ENCODE results near the gene ATP12A. TPM values are rescaled to one million over a fixed set of nuclear protein-coding genes. Genes with fewer than 3 reads are reported as not detected.
A peak's percentile ranks its signal among the peaks of the same experiment; 100 is the strongest.

Gene ATP12A
- total RNA-seq, 1 donor = not detected

DNA sequence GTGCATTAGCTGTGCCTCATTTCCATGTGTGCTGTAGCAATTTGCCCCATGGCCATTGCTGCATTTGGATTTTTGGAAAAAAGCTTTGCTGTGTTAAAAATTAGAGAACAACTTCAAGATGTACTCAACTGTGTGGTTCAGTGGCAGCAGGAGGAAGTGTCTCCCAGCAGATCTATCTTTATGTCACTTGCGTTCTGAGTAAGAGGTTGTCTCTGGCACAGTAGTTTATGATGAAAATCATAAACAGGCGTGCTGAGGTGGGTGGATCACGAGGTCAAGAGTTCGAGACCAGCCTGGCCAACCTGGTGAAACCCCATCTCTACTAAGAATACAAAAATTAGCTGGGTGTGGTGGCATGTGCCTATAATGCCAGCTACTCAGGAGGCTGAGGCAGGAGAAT, 54.7 kb downstream of the ATP12A start:
- TF ChIP-seq, protein P1, sequence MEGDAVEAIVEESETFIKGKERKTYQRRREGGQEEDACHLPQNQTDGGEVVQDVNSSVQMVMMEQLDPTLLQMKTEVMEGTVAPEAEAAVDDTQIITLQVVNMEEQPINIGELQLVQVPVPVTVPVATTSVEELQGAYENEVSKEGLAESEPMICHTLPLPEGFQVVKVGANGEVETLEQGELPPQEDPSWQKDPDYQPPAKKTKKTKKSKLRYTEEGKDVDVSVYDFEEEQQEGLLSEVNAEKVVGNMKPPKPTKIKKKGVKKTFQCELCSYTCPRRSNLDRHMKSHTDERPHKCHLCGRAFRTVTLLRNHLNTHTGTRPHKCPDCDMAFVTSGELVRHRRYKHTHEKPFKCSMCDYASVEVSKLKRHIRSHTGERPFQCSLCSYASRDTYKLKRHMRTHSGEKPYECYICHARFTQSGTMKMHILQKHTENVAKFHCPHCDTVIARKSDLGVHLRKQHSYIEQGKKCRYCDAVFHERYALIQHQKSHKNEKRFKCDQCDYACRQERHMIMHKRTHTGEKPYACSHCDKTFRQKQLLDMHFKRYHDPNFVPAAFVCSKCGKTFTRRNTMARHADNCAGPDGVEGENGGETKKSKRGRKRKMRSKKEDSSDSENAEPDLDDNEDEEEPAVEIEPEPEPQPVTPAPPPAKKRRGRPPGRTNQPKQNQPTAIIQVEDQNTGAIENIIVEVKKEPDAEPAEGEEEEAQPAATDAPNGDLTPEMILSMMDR (IDR thresholded peaks at IDR 0.05; ENCODE audit: insufficient read depth, low read length) = no peak
- no peak for DNase-seq (ENCODE audit: low read depth)
- H3K4me3 ChIP-seq (ENCODE audit: low read depth, low read length) = no peak overlapping the region

DNA sequence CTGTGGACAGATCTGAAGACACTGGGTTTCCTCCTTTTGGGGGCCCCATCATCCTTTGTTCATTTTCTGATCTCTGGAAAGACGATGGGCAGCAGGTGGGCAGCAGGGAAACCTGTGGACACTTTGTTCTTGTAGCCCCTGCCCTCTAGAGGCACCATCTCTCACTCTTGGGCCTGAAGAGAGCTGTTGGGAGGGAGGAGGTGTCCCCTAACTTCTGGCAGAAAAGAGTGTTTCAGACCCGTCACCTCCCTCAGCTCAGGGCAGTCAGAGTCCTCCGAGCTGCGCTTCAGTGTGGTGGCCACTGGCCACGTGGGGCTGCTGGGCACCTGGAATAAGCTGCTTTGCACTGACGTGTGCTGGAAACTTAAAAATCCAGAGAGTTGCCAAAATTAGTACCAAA, 56.8 kb downstream of the ATP12A start:
- H3K4me3 ChIP-seq (ENCODE audit: low read depth, low read length) = no peak overlapping the region
- DNase-seq (ENCODE audit: low read depth) = no peak
- TF ChIP-seq, protein P1 (IDR thresholded peaks at IDR 0.05; ENCODE audit: insufficient read depth, low read length) = no peak

DNA sequence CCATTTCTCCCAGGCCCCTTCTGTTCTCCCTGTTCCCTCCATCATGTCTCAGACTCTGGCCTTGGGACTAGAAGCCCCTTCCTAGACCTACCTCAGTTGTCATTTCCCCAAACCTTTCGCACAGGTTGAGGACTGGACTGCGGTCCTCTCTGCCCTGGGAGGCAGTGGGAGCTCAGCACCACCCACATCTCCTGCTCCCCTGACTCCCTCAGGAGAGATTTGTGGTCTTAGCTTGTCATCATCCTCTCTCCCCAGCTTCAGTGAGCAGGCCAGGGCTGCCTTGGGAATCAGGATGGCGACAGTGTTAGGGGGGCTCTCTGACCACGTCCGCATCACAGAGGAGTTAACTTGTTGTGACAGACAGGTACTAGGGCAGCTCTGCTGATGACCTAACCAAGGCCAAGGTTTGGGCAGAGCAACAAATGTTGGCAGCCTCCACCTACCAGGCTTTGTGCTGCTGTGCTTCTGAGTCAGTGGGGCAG, 58.2 kb downstream of the ATP12A start:
- no peak overlapping the region for H3K4me3 ChIP-seq (ENCODE audit: low read depth, low read length)
- DNase-seq (ENCODE audit: low read depth) = no peak
- TF ChIP-seq, protein P1 (IDR thresholded peaks at IDR 0.05; ENCODE audit: insufficient read depth, low read length) = no peak

DNA sequence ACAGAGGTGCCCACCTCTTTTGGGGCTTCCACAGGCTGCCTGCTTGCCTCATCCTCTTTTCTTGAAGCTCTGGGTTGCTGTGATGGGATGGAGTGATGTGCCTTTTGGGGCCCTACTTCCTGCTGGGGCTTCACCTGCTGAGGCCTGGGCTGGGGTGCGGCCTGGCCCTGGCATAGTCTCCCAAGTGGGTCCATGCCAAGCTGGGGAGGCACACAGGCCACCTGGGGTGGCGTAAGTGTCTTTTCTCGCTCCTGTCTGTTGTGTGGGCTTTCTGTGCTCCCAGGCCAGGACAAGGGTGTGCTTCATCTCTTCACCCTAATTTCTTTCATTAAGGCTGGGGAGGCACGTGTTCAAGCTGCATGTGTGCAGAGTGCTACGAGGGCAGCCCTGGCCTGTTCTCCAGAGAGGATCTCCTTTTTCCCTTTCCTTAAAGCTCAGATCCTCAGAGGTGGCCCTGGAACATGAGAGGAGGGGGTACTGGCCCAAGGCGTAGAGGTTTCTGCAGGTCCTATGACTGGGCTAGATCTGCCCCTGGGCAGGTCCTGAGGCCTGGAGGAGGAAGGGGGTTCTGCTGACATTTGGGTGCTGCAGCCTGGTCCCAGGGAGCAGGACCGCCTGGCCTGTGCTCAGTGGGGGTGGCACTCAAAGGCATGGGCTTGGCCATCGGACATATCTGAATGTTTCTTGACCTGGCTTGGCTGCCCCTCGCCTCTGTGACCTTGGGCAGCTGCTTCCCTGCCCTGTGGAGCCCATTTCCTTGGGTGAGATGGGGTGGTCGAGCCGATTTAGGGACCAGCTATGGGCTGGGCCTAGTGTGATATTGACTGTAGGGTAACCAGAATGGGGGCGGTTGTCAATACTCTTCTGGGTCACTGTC, 60.0 kb downstream of the ATP12A start:
- DNase-seq (ENCODE audit: low read depth) = no peak
- TF ChIP-seq, protein P1 (IDR thresholded peaks at IDR 0.05; ENCODE audit: insufficient read depth, low read length) = no peak
- no peak overlapping the region for H3K4me3 ChIP-seq (ENCODE audit: low read depth, low read length)

DNA sequence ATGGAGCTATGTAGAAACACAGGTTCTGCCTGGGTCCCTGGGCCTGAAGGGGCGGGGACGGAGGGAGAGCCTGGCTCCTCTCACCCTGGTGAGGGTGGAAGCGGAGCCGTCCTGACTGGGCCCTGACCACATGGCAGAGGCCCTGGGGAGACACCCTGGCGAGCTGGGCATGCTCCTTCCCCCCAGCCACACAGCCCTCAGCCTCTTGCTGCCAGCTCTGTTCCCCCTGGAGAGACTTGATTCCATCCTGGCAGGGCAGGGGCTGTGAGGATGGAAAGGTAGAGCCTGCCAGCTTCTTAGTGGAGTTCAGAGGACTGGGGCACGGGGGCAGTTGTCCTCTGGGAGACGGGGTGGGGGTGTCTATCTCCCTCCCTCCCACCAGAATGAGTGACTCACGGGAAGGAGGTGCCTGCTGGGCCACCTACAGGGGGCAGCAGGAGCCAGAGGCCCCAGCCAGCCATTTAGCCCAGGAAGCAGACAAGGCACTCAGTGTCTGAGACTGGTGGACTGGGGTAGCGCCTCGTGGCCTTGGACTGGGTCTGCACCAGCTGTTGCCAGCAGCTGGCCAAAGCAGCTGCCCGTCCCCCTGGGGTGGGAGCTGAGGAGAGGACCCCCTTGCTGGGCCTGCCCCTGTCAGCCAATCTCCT, 60.9 kb downstream of the ATP12A start:
- no peak for DNase-seq (ENCODE audit: low read depth)
- H3K4me3 ChIP-seq (ENCODE audit: low read depth, low read length) = no peak overlapping the region
- TF ChIP-seq, protein P1 (IDR thresholded peaks at IDR 0.05; ENCODE audit: insufficient read depth, low read length) = peak; percentile 9

DNA sequence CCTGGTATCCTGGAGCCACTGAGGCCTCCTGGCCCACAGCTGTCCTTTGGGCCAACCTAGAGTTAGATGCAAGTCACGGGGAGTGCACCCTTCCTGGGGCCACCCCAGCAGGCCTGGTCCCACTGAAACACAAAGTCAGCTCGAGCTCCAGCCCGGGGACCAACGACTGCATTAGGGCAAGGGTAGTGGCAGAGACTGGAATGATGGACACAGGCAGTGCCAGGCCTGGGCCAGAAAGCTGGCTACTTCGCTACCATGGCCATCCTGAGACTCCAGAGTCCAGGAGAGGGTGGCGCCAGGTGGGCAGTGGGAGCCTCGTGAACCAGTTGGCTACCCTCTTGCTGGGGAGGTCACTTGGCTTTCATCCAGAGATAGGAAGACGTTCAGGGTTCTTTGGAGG, 61.6 kb downstream of the ATP12A start:
- TF ChIP-seq, protein P1 (IDR thresholded peaks at IDR 0.05; ENCODE audit: insufficient read depth, low read length) = no peak
- no peak overlapping the region for H3K4me3 ChIP-seq (ENCODE audit: low read depth, low read length)
- no peak for DNase-seq (ENCODE audit: low read depth)
